KMS-11 (cell line): ENCODE measurements around the gene KCNN3.

Source experiments
- H2AFZ ChIP-seq: fragments of 200-600 bp; sonication (generic); 2 replicates; pipeline ENCODE4 v1.6.1; 2016; ENCODE audit warnings: antibody characterized with exemption, mixed run types, low read depth
- H3K27ac ChIP-seq: fragments of 200-600 bp; sonication (generic); 2 replicates; pipeline ENCODE4 v1.6.1; 2016; ENCODE audit warnings: mild to moderate bottlenecking, mixed run types
- H3K27me3 ChIP-seq: fragments of 200-600 bp; sonication (generic); 2 replicates; pipeline ENCODE4 v1.6.1; 2017; ENCODE audit warnings: mild to moderate bottlenecking, low read depth, mixed run types, moderate library complexity; ENCODE audit not compliant: insufficient read depth
- H3K36me3 ChIP-seq: fragments of 200-600 bp; sonication (generic); 2 replicates; pipeline ENCODE4 v1.6.1; 2017; ENCODE audit warnings: mild to moderate bottlenecking, mixed run types; ENCODE audit not compliant: insufficient read depth
- H3K4me1 ChIP-seq: fragments of 200-600 bp; sonication (generic); 2 replicates; pipeline ENCODE4 v1.6.1; 2016; ENCODE audit warnings: mild to moderate bottlenecking, low read depth, mixed run types; ENCODE audit not compliant: poor library complexity, severe bottlenecking
- H3K4me2 ChIP-seq: fragments of 200-600 bp; sonication (generic); 2 replicates; pipeline ENCODE4 v1.7.0; 2016; ENCODE audit warnings: mild to moderate bottlenecking, mixed run types
- H3K4me3 ChIP-seq: fragments of 200-600 bp; sonication (generic); IDR thresholded peaks from 2 replicates; pipeline ENCODE4 v1.6.1; 2017; ENCODE audit warnings: low read depth, low read length, mixed read lengths; ENCODE audit not compliant: insufficient read depth
- H3K79me2 ChIP-seq: fragments of 200-600 bp; sonication (generic); 2 replicates; pipeline ENCODE4 v1.6.1; 2016; ENCODE audit warnings: low read depth, mixed run types; ENCODE audit not compliant: insufficient read depth
- H3K9ac ChIP-seq: fragments of 200-600 bp; sonication (generic); 2 replicates; pipeline ENCODE4 v1.6.1; 2016; ENCODE audit warnings: mild to moderate bottlenecking, mixed run types
- H4K20me1 ChIP-seq: fragments of 200-600 bp; sonication (generic); 2 replicates; pipeline ENCODE4 v1.6.1; 2016; ENCODE audit warnings: mild to moderate bottlenecking, mixed run types; ENCODE audit not compliant: insufficient read depth
- CTCF ChIP-seq: fragments of 200-600 bp; sonication (generic); conservative IDR thresholded peaks from 2 replicates; pipeline ENCODE4 v1.6.1; 2017; ENCODE audit warnings: low read depth, mild to moderate bottlenecking, antibody characterized with exemption, low read length, moderate library complexity, mixed read lengths

The KCNN3 gene

GRCh38 chr1:154807048-154807591 is 63.0 kb downstream of the KCNN3 start:
- Histone ChIP-seq H2AFZ (no peak overlapping the region), H3K27me3 (no peaks in the 10 kb centered on the region), H3K4me1 (peaks cover 9% of the 10 kb centered on the region), H4K20me1 (no peaks in the 10 kb centered on the region), H3K36me3 (no peaks in the 10 kb centered on the region), H3K79me2 (no peaks in the 10 kb centered on the region), H3K4me2 (no peak overlapping the region), H3K4me3 (no peak overlapping the region), H3K27ac (no peak overlapping the region), H3K9ac (no peak overlapping the region)
- no peak for TF ChIP-seq CTCF

- Histone ChIP-seq H3K4me2 (no peak overlapping the region), H3K9ac (no peak overlapping the region), H3K4me3 (no peak overlapping the region), H3K27me3 (no peaks in the 10 kb centered on the region), H2AFZ (no peak overlapping the region), H4K20me1 (no peaks in the 10 kb centered on the region), H3K4me1 (peaks cover 9% of the 10 kb centered on the region), H3K79me2 (no peaks in the 10 kb centered on the region), H3K36me3 (no peaks in the 10 kb centered on the region), H3K27ac (no peak overlapping the region)
- TF ChIP-seq CTCF: no peak
These were observed 63.7 kb downstream of the KCNN3 start for GRCh38 chr1:154806333-154806732.

GRCh38 chr1:154802982-154803920 is 66.8 kb downstream of the KCNN3 start:
- no peak for TF ChIP-seq CTCF
- Histone ChIP-seq H3K27ac (no peak overlapping the region), H3K4me1 (peaks cover 9% of the 10 kb centered on the region), H3K9ac (no peak overlapping the region), H2AFZ (no peak overlapping the region), H3K27me3 (no peaks in the 10 kb centered on the region), H4K20me1 (no peaks in the 10 kb centered on the region), H3K79me2 (no peaks in the 10 kb centered on the region), H3K36me3 (no peaks in the 10 kb centered on the region), H3K4me2 (no peak overlapping the region), H3K4me3 (no peak overlapping the region)

- Histone ChIP-seq H3K27me3 (no peaks in the 10 kb centered on the region), H3K4me1 (peaks cover 9% of the 10 kb centered on the region)
These were observed 67.6 kb downstream of the KCNN3 start for GRCh38 chr1:154802336-154802969.

More at GRCh38 chr1:154802336-154802969, 67.6 kb downstream of the KCNN3 start:
- no peaks in the 10 kb centered on the region for H4K20me1 ChIP-seq
- no peak for TF ChIP-seq CTCF
- H3K4me2 ChIP-seq: no peak overlapping the region
- no peak overlapping the region for H3K27ac ChIP-seq
- no peak overlapping the region for H3K9ac ChIP-seq
- no peak overlapping the region for H3K4me3 ChIP-seq
- no peak overlapping the region for H2AFZ ChIP-seq
- H3K79me2 ChIP-seq: no peaks in the 10 kb centered on the region
- H3K36me3 ChIP-seq: no peaks in the 10 kb centered on the region
